HG03135 (cell line): ENCODE measurements around the gene SKIC2.
A peak's percentile ranks its signal among the peaks of the same experiment; 100 is the strongest.
"Not testable (repeated sequence)": the region's sequence is repeated elsewhere in the genome, so short reads cannot be mapped to it uniquely, and the experiment has no call there.

Experiments used
- ATAC-seq: cut with Tn5 transposase; IDR thresholded peaks from one replicate; pipeline ENCODE4 v1.9.1; 2021; ENCODE audit warnings: mild to moderate bottlenecking, moderate library complexity; ENCODE audit not compliant: unreplicated experiment

Gene SKIC2

GRCh38 chr6:31968791-31969711 is 10.1 kb downstream of the SKIC2 start:
- ATAC-seq: no peak

GRCh38 chr6:31969712-31970603 is 11.0 kb downstream of the SKIC2 start:
- ATAC-seq: no peak

GRCh38 chr6:31970604-31971271 is 11.8 kb downstream of the SKIC2 start:
- no peak for ATAC-seq

GRCh38 chr6:31971279-31971992 is 12.5 kb downstream of the SKIC2 start:
- ATAC-seq: no peak

GRCh38 chr6:31971993-31972708 is 13.2 kb downstream of the SKIC2 start, which contains the start of gene DXO:
TSS of gene DXO (minus strand) at chr6:31972138. CDS start at chr6:31971675, 463 bp downstream.
- peak; percentile 84 for ATAC-seq

- no peak for ATAC-seq
Measured at GRCh38 chr6:31972709-31973350, 13.9 kb downstream of the SKIC2 start.

GRCh38 chr6:31976065-31976464 is 17.1 kb downstream of the SKIC2 start:
- ATAC-seq: not testable (repeated sequence)

GRCh38 chr6:31977816-31978431 is 18.9 kb downstream of the SKIC2 start:
- no peak for ATAC-seq

GRCh38 chr6:31978831-31979230 is 19.9 kb downstream of the SKIC2 start:
- no peak for ATAC-seq

GRCh38 chr6:31979238-31979898 is 20.4 kb downstream of the SKIC2 start:
- no peak for ATAC-seq

GRCh38 chr6:31980195-31980876 is 21.4 kb downstream of the SKIC2 start:
- not testable (repeated sequence) for ATAC-seq

GRCh38 chr6:31980998-31981397 is 22.0 kb downstream of the SKIC2 start:
- not testable (repeated sequence) for ATAC-seq

- ATAC-seq: not testable (repeated sequence)
Measured at GRCh38 chr6:31981744-31982143, 22.8 kb downstream of the SKIC2 start, which contains the start of gene C4A. TSS of gene C4A (plus strand) at chr6:31982057. CDS start at chr6:31982108, 51 bp downstream.

GRCh38 chr6:31989363-31989762 is 30.4 kb downstream of the SKIC2 start:
- ATAC-seq: not testable (repeated sequence)

GRCh38 chr6:31994421-31994820 is 35.4 kb downstream of the SKIC2 start:
- not testable (repeated sequence) for ATAC-seq

GRCh38 chr6:31996385-31996784 is 37.4 kb downstream of the SKIC2 start:
- not testable (repeated sequence) for ATAC-seq

- ATAC-seq: not testable (repeated sequence)
Measured at GRCh38 chr6:32002546-32003268, 43.7 kb downstream of the SKIC2 start.
